ENCODE measurements around the gene GARIN5B.

DNA sequence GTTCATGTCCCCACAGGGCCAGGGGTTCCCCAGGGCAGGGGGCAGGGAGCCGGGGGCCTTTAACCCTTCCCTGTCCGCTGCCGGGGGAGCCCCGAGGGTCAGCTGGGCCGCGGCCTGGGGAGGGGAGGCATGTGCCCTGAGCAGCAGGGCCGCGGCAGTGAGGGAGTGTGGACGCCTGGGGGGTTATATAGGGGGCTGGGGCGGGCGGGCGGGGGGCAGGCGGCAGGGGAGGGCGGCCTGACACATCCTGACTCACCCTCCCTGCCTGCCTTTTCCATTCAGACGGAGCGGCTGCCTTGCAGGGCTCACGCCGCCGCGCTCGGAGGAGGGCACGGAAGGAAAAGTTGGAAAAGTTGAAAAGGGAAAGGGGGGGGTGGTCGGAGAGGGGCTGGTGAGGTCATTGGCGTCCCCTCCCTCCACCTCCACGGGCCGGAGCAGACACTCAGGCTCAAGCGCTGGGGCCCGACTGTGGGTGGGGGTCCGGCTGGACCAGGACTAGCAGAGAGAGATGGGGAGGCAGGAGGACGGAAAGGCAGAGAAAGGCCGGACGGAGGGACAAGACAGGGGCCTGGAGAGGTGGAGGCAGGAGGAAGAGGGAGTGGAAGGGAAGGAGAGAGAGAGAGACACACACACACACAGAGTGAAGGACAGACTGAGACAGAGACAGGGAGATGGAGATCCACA is 7.4 kb upstream of the GARIN5B start, which contains the start of gene IL11:
- TF ChIP-seq, protein P1, sequence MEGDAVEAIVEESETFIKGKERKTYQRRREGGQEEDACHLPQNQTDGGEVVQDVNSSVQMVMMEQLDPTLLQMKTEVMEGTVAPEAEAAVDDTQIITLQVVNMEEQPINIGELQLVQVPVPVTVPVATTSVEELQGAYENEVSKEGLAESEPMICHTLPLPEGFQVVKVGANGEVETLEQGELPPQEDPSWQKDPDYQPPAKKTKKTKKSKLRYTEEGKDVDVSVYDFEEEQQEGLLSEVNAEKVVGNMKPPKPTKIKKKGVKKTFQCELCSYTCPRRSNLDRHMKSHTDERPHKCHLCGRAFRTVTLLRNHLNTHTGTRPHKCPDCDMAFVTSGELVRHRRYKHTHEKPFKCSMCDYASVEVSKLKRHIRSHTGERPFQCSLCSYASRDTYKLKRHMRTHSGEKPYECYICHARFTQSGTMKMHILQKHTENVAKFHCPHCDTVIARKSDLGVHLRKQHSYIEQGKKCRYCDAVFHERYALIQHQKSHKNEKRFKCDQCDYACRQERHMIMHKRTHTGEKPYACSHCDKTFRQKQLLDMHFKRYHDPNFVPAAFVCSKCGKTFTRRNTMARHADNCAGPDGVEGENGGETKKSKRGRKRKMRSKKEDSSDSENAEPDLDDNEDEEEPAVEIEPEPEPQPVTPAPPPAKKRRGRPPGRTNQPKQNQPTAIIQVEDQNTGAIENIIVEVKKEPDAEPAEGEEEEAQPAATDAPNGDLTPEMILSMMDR (conservative IDR thresholded peaks at IDR 0.05; ENCODE audit: low read depth in 2 of 2), result no peak
- no peak for TF ChIP-seq CREB1 (CRISPR knock-in tag; IDR thresholded peaks at IDR 0.05; ENCODE audit: low read depth)
- TF ChIP-seq POLR2AphosphoS5 (IDR thresholded peaks at IDR 0.05; ENCODE audit: low read depth), result 0 out of 2 replicates have a peak, but pooled peaks have one; percentile 15
- TF ChIP-seq EZH2phosphoT487 (IDR thresholded peaks at IDR 0.05; ENCODE audit: unreplicated experiment), result no peak
- no peak for TF ChIP-seq ZNF114 (CRISPR knock-in tag; IDR thresholded peaks at IDR 0.05)
- TF ChIP-seq, protein P2, sequence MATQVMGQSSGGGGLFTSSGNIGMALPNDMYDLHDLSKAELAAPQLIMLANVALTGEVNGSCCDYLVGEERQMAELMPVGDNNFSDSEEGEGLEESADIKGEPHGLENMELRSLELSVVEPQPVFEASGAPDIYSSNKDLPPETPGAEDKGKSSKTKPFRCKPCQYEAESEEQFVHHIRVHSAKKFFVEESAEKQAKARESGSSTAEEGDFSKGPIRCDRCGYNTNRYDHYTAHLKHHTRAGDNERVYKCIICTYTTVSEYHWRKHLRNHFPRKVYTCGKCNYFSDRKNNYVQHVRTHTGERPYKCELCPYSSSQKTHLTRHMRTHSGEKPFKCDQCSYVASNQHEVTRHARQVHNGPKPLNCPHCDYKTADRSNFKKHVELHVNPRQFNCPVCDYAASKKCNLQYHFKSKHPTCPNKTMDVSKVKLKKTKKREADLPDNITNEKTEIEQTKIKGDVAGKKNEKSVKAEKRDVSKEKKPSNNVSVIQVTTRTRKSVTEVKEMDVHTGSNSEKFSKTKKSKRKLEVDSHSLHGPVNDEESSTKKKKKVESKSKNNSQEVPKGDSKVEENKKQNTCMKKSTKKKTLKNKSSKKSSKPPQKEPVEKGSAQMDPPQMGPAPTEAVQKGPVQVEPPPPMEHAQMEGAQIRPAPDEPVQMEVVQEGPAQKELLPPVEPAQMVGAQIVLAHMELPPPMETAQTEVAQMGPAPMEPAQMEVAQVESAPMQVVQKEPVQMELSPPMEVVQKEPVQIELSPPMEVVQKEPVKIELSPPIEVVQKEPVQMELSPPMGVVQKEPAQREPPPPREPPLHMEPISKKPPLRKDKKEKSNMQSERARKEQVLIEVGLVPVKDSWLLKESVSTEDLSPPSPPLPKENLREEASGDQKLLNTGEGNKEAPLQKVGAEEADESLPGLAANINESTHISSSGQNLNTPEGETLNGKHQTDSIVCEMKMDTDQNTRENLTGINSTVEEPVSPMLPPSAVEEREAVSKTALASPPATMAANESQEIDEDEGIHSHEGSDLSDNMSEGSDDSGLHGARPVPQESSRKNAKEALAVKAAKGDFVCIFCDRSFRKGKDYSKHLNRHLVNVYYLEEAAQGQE (IDR thresholded peaks at IDR 0.05; ENCODE audit: unreplicated experiment), result no peak
